OCI-LY3 (cell line): ENCODE measurements around the gene PALMD.

Experiments
- EZH2phosphoT487 ChIP-seq: fragments of 200-600 bp; shearing (Covaris generic); IDR thresholded peaks from 2 replicates; pipeline ENCODE4 v1.6.1; 2018; ENCODE audit warnings: antibody characterized with exemption, mixed run types, low read depth
- TF ChIP-seq, protein P1 (sequence below): fragments of 200-600, 300-600 bp; sonication (generic); IDR thresholded peaks from 2 replicates; pipeline ENCODE4 v1.5.1; 2014; ENCODE audit warnings: antibody characterized with exemption, low read length, low read depth

DNA sequence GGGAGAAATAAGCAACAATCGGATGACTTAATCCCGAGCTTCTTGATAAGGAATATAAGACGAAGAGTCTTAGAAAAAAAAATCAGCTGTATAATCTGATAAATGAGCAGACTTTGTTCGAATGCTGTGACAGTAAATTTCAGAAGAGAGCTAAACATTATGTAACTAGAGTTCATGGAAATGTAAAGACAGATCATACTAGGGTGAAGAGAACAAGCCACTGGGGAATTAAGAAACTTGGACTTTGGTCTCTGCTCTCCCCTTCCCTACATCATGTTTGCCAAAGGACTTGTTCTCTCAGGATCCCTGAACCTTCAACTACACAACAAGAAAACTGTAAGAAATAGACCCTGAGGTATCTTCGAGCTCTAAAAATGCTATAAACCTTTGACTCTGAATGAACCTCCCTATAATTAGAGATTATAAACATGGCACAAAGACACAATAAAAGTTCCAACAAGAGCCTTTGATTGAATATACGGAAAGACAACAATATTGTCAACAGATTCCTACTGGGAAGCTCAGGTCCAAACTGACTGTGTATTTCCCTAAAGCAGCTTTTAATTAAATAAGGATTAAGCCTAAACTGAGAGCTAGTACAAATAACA lies 93.0 kb downstream of the PALMD start:
- TF ChIP-seq, protein P1, sequence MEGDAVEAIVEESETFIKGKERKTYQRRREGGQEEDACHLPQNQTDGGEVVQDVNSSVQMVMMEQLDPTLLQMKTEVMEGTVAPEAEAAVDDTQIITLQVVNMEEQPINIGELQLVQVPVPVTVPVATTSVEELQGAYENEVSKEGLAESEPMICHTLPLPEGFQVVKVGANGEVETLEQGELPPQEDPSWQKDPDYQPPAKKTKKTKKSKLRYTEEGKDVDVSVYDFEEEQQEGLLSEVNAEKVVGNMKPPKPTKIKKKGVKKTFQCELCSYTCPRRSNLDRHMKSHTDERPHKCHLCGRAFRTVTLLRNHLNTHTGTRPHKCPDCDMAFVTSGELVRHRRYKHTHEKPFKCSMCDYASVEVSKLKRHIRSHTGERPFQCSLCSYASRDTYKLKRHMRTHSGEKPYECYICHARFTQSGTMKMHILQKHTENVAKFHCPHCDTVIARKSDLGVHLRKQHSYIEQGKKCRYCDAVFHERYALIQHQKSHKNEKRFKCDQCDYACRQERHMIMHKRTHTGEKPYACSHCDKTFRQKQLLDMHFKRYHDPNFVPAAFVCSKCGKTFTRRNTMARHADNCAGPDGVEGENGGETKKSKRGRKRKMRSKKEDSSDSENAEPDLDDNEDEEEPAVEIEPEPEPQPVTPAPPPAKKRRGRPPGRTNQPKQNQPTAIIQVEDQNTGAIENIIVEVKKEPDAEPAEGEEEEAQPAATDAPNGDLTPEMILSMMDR, result no peak
- no peak for TF ChIP-seq EZH2phosphoT487
